Measurements from ENCODE around the gene BMPR1B.

GRCh38 chr4:95093460-95093859 is 335.7 kb downstream of the BMPR1B start:
- no peak for TF ChIP-seq POLR2A (IDR thresholded peaks at IDR 0.05; ENCODE audit: borderline replicate concordance, extremely low read depth, insufficient read depth, insufficient read length)
- no peak for TF ChIP-seq ATF3 (IDR thresholded peaks at IDR 0.05)
- no peak for TF ChIP-seq ZBTB33 (IDR thresholded peaks at IDR 0.05; ENCODE audit: extremely low read depth, insufficient replicate concordance, low read length)
- no peak for TF ChIP-seq CTCF (IDR thresholded peaks at IDR 0.05 in 2 of 3, conservative IDR thresholded peaks at IDR 0.05 in 1 of 3; ENCODE audit: borderline replicate concordance in 1 of 3, insufficient read depth in 1 of 3, low read depth in 2 of 3, low read length in 2 of 3)
- TF ChIP-seq ZNF274 (IDR thresholded peaks at IDR 0.05; ENCODE audit: low read depth, low read length), result no peak

Data from HCT116 (cell line).